ENCODE measurements around the gene ZNRF3. TPM values are rescaled to one million over a fixed set of nuclear protein-coding genes. Genes with fewer than 3 reads are reported as not detected.

The ZNRF3 gene
- total RNA-seq, 1 donor from 2014 or later: 5.8 TPM

GRCh38 chr22:28989035-28989464 lies 105.7 kb downstream of the ZNRF3 start:
- Histone ChIP-seq H3K4me1 (ENCODE audit: insufficient read depth, low read length) (peaks cover 12% of the 10 kb centered on the region), H3K27ac (ENCODE audit: low read depth, low read length) (no peak overlapping the region)
- peak overlapping the region; percentile 3 for H3K4me3 Mint-ChIP-seq (ENCODE audit: unreplicated experiment)

GRCh38 chr22:28989484-28989883 lies 106.1 kb downstream of the ZNRF3 start:
- Histone ChIP-seq H3K4me1 (ENCODE audit: insufficient read depth, low read length) (peaks cover 12% of the 10 kb centered on the region), H3K27ac (ENCODE audit: low read depth, low read length) (no peak overlapping the region), H2AFZ (ENCODE audit: low read depth, low read length) (no peak overlapping the region), H3K9ac (ENCODE audit: low read length) (no peak overlapping the region), H3K79me2 (ENCODE audit: insufficient read depth, low read length) (no peaks in the 10 kb centered on the region), H3K4me3 (ENCODE audit: insufficient read depth, low read depth, low read length) (no peak overlapping the region), H3K9me3 (ENCODE audit: insufficient read depth, low read depth, low read length) (no peaks in the 10 kb centered on the region), H4K20me1 (ENCODE audit: insufficient read depth, low read length) (no peaks in the 10 kb centered on the region), H3K4me2 (ENCODE audit: low read length) (peak overlapping the region; percentile 53), H3K27me3 (ENCODE audit: insufficient read depth, low read length) (no peaks in the 10 kb centered on the region), H3K36me3 (ENCODE audit: insufficient read depth, low read length) (no peaks in the 10 kb centered on the region)
- H3K27me3 Mint-ChIP-seq (ENCODE audit: low read depth, unreplicated experiment): no peaks in the 10 kb centered on the region
- TF ChIP-seq CTCF (IDR thresholded peaks at IDR 0.05; ENCODE audit: insufficient read depth, low read depth, low read length) (no peak), EZH2 (IDR thresholded peaks at IDR 0.05; ENCODE audit: insufficient read depth, low read length) (no peak)
- H3K36me3 Mint-ChIP-seq (ENCODE audit: low read depth, unreplicated experiment): peaks cover 9% of the 10 kb centered on the region
- peak overlapping the region; percentile 3 for H3K4me3 Mint-ChIP-seq (ENCODE audit: unreplicated experiment)
- H3K27ac Mint-ChIP-seq (ENCODE audit: unreplicated experiment): peak overlapping the region; percentile 8
- FAIRE-seq: no peak
- H3K4me1 Mint-ChIP-seq (ENCODE audit: low read depth, unreplicated experiment): peaks cover 25% of the 10 kb centered on the region
- DNase-seq (ENCODE audit: low read depth): no peak
- peaks cover 5% of the 10 kb centered on the region for H3K9me3 Mint-ChIP-seq (ENCODE audit: unreplicated experiment)

More at GRCh38 chr22:28989035-28989464, 105.7 kb downstream of the ZNRF3 start:
- Mint-ChIP-seq H3K36me3 (ENCODE audit: low read depth, unreplicated experiment) (peaks cover 9% of the 10 kb centered on the region), H3K9me3 (ENCODE audit: unreplicated experiment) (peaks cover 5% of the 10 kb centered on the region), H3K27ac (ENCODE audit: unreplicated experiment) (peak overlapping the region; percentile 8), H3K27me3 (ENCODE audit: low read depth, unreplicated experiment) (no peaks in the 10 kb centered on the region), H3K4me1 (ENCODE audit: low read depth, unreplicated experiment) (peaks cover 28% of the 10 kb centered on the region)
- H3K4me2 ChIP-seq (ENCODE audit: low read length): peak overlapping the region; percentile 53
- no peaks in the 10 kb centered on the region for H4K20me1 ChIP-seq (ENCODE audit: insufficient read depth, low read length)
- no peak overlapping the region for H3K9ac ChIP-seq (ENCODE audit: low read length)
- no peaks in the 10 kb centered on the region for H3K36me3 ChIP-seq (ENCODE audit: insufficient read depth, low read length)
- no peaks in the 10 kb centered on the region for H3K9me3 ChIP-seq (ENCODE audit: insufficient read depth, low read depth, low read length)
- FAIRE-seq: no peak
- no peak overlapping the region for H3K4me3 ChIP-seq (ENCODE audit: insufficient read depth, low read depth, low read length)
- H3K79me2 ChIP-seq (ENCODE audit: insufficient read depth, low read length): no peaks in the 10 kb centered on the region
- no peak overlapping the region for H2AFZ ChIP-seq (ENCODE audit: low read depth, low read length)
- H3K27me3 ChIP-seq (ENCODE audit: insufficient read depth, low read length): no peaks in the 10 kb centered on the region
- peak; percentile 75 for DNase-seq (ENCODE audit: low read depth)
- TF ChIP-seq CTCF (IDR thresholded peaks at IDR 0.05; ENCODE audit: insufficient read depth, low read depth, low read length): no peak
- no peak for TF ChIP-seq EZH2 (IDR thresholded peaks at IDR 0.05; ENCODE audit: insufficient read depth, low read length)

GRCh38 chr22:28989912-28990311 lies 106.5 kb downstream of the ZNRF3 start:
- Histone ChIP-seq H4K20me1 (ENCODE audit: insufficient read depth, low read length) (no peaks in the 10 kb centered on the region), H3K27ac (ENCODE audit: low read depth, low read length) (no peak overlapping the region), H3K4me2 (ENCODE audit: low read length) (peak overlapping the region; percentile 53), H3K4me1 (ENCODE audit: insufficient read depth, low read length) (peaks cover 12% of the 10 kb centered on the region), H3K9me3 (ENCODE audit: insufficient read depth, low read depth, low read length) (no peaks in the 10 kb centered on the region), H3K4me3 (ENCODE audit: insufficient read depth, low read depth, low read length) (no peak overlapping the region), H3K79me2 (ENCODE audit: insufficient read depth, low read length) (no peaks in the 10 kb centered on the region), H3K27me3 (ENCODE audit: insufficient read depth, low read length) (no peaks in the 10 kb centered on the region), H3K36me3 (ENCODE audit: insufficient read depth, low read length) (no peaks in the 10 kb centered on the region), H2AFZ (ENCODE audit: low read depth, low read length) (no peak overlapping the region), H3K9ac (ENCODE audit: low read length) (no peak overlapping the region)
- Mint-ChIP-seq H3K9me3 (ENCODE audit: unreplicated experiment) (peaks cover 5% of the 10 kb centered on the region), H3K27ac (ENCODE audit: unreplicated experiment) (peak overlapping the region; percentile 47), H3K36me3 (ENCODE audit: low read depth, unreplicated experiment) (peaks cover 9% of the 10 kb centered on the region), H3K4me1 (ENCODE audit: low read depth, unreplicated experiment) (peaks cover 25% of the 10 kb centered on the region), H3K27me3 (ENCODE audit: low read depth, unreplicated experiment) (no peaks in the 10 kb centered on the region), H3K4me3 (ENCODE audit: unreplicated experiment) (no peak overlapping the region)
- TF ChIP-seq CTCF (IDR thresholded peaks at IDR 0.05; ENCODE audit: insufficient read depth, low read depth, low read length) (no peak), EZH2 (IDR thresholded peaks at IDR 0.05; ENCODE audit: insufficient read depth, low read length) (no peak)
- FAIRE-seq: no peak
- DNase-seq (ENCODE audit: low read depth): no peak
